Upper lobe of left lung (tissue), 4 donors: Measurements from ENCODE around the gene EPN1.

Source experiments
- CTCF ChIP-seq, 6 experiments: fragments of 450-650 bp in 4 of 6; fragments of 200-600 bp in 2 of 6; sonication (generic) in 2 of 6; IDR thresholded peaks; one replicate each; pipeline ENCODE4 v1.5.1; 2016 to 2019; ENCODE audit warnings: antibody characterized with exemption in 6 of 6
- EP300 ChIP-seq, 4 donors: sonication (generic); formaldehyde crosslinking; IDR thresholded peaks; one replicate each; pipeline ENCODE4 v1.5.1; 2017; ENCODE audit warnings: antibody characterized with exemption in 4 of 4, control low read depth in 2 of 4
- POLR2A ChIP-seq, 4 donors: fragments of 450-650 bp; IDR thresholded peaks; one replicate each; pipeline ENCODE4 v1.5.1; 2016 to 2017; ENCODE audit warnings: antibody characterized with exemption in 4 of 4, mild to moderate bottlenecking in 2 of 4

- no peak for TF ChIP-seq EP300 (IDR thresholded peaks at IDR 0.05)
- no peak for TF ChIP-seq POLR2A (IDR thresholded peaks at IDR 0.05)
- no peak for TF ChIP-seq CTCF (IDR thresholded peaks at IDR 0.05)
Measured at GRCh38 chr19:55681131-55682092, 6.4 kb downstream of the EPN1 start.
